A549 (cell line): ENCODE measurements around the gene FAM3A.

Experiments used
- EHMT2 ChIP-seq: fragments of 200-600 bp; sonication (generic); IDR thresholded peaks from 2 replicates; pipeline ENCODE4 v1.6.1; 2016; ENCODE audit warnings: antibody characterized with exemption, low read depth, mild to moderate bottlenecking, moderate library complexity
- KDM5A ChIP-seq: fragments of 200-600 bp; sonication (generic); IDR thresholded peaks from 2 replicates; pipeline ENCODE4 v1.6.1; 2016; ENCODE audit warnings: antibody characterized with exemption, mild to moderate bottlenecking
- MYC ChIP-seq: IDR thresholded peaks from 2 replicates; pipeline ENCODE4 v1.6.1; 2012; ENCODE audit warnings: mild to moderate bottlenecking, inconsistent platforms, low read length, improper control_type of control experiment, borderline replicate concordance

DNA sequence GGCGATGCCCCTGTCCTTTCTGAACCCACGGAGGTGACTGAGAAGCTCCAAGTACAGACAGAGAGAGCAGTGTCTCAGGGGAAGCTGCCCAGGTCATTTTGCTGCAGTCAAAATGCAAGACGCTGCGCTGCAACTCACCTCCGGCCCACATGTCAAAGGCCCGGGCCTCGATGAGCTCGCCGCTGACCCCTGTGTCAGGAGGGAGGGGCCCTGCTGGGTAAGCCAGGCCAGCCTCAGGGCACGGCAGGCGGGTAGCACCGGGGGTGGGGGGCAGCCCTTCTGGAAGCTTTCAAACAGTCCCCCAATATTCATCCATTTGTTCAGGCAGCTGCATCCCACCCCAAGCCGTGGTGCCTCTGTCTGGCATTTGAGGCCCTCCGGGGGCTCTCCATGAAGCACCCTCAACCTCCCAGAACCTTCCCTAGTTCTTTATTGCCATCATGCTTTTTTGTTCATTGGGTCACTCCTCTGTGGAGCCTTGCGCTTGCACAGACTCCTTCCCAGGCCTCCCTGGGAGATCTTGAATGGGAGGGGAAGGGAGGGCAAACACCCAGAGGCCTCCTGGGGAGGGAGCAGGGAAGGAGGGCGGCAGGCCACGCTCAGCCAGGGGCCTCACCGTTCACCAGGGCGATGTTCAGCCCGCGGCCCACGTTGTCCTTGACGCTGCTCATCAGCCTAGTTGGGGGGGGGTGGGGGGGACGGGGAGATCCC is 8.2 kb downstream of the FAM3A start:
- TF ChIP-seq EHMT2 = no peak
- TF ChIP-seq KDM5A = no peak
- TF ChIP-seq MYC = no peak
